ENCODE data around the gene SMG6. TPM values are rescaled to one million over a fixed set of nuclear protein-coding genes. Genes with fewer than 3 reads are reported as not detected.
A peak's percentile ranks its signal among the peaks of the same experiment; 100 is the strongest.

Gene SMG6
- total RNA-seq, 1 donor: 42.7 TPM

GRCh38 chr17:2186937-2187336, 116.6 kb downstream of the SMG6 start:
- DNase-seq (ENCODE audit: insufficient read length, low spot score, missing footprints): no peak
- H3K36me3 ChIP-seq (ENCODE audit: insufficient read depth, low read length): peaks cover 42% of the 10 kb centered on the region
- H4K20me1 ChIP-seq (ENCODE audit: insufficient read depth, low read length): no peaks in the 10 kb centered on the region
- no peak for TF ChIP-seq CTCF (IDR thresholded peaks at IDR 0.05; ENCODE audit: extremely low read depth, low read depth, low read length)
- no peak overlapping the region for H3K4me3 ChIP-seq (ENCODE audit: insufficient read depth, low read length)
- no peak overlapping the region for H3K27ac ChIP-seq (ENCODE audit: low read depth, low read length)
- H3K27me3 ChIP-seq (ENCODE audit: insufficient read depth, low read length): no peaks in the 10 kb centered on the region
- H3K9me3 ChIP-seq (ENCODE audit: low read depth, low read length): no peaks in the 10 kb centered on the region
- H3K4me2 ChIP-seq (ENCODE audit: insufficient read depth, low read length): no peak overlapping the region
- no peak overlapping the region for H2AFZ ChIP-seq (ENCODE audit: low read length)
- no peaks in the 10 kb centered on the region for H3K79me2 ChIP-seq (ENCODE audit: insufficient read depth, low read length)
- H3K4me1 ChIP-seq (ENCODE audit: insufficient read depth, low read length): peaks cover 22% of the 10 kb centered on the region

GRCh38 chr17:2184993-2185931, 118.3 kb downstream of the SMG6 start:
- TF ChIP-seq CTCF (IDR thresholded peaks at IDR 0.05; ENCODE audit: extremely low read depth, low read depth, low read length): no peak

GRCh38 chr17:2183346-2183745, 120.2 kb downstream of the SMG6 start:
- Histone ChIP-seq H3K4me1 (ENCODE audit: insufficient read depth, low read length) (peaks cover 44% of the 10 kb centered on the region), H3K9me3 (ENCODE audit: low read depth, low read length) (no peaks in the 10 kb centered on the region), H3K27me3 (ENCODE audit: insufficient read depth, low read length) (no peaks in the 10 kb centered on the region), H3K36me3 (ENCODE audit: insufficient read depth, low read length) (peaks cover 34% of the 10 kb centered on the region), H4K20me1 (ENCODE audit: insufficient read depth, low read length) (no peaks in the 10 kb centered on the region), H2AFZ (ENCODE audit: low read length) (no peak overlapping the region), H3K79me2 (ENCODE audit: insufficient read depth, low read length) (no peaks in the 10 kb centered on the region), H3K27ac (ENCODE audit: low read depth, low read length) (no peak overlapping the region), H3K4me2 (ENCODE audit: insufficient read depth, low read length) (no peak overlapping the region), H3K4me3 (ENCODE audit: insufficient read depth, low read length) (no peak overlapping the region)
- DNase-seq (ENCODE audit: insufficient read length, low spot score, missing footprints): no peak
- TF ChIP-seq CTCF (IDR thresholded peaks at IDR 0.05; ENCODE audit: extremely low read depth, low read depth, low read length): no peak

More at GRCh38 chr17:2184993-2185931, 118.3 kb downstream of the SMG6 start:
- no peaks in the 10 kb centered on the region for H3K27me3 ChIP-seq (ENCODE audit: insufficient read depth, low read length)
- H3K4me3 ChIP-seq (ENCODE audit: insufficient read depth, low read length): no peak overlapping the region
- peaks cover 36% of the 10 kb centered on the region for H3K36me3 ChIP-seq (ENCODE audit: insufficient read depth, low read length)
- no peak overlapping the region for H3K27ac ChIP-seq (ENCODE audit: low read depth, low read length)
- peaks cover 36% of the 10 kb centered on the region for H3K4me1 ChIP-seq (ENCODE audit: insufficient read depth, low read length)
- DNase-seq (ENCODE audit: insufficient read length, low spot score, missing footprints): no peak
- no peaks in the 10 kb centered on the region for H4K20me1 ChIP-seq (ENCODE audit: insufficient read depth, low read length)
- no peaks in the 10 kb centered on the region for H3K9me3 ChIP-seq (ENCODE audit: low read depth, low read length)
- no peak overlapping the region for H3K4me2 ChIP-seq (ENCODE audit: insufficient read depth, low read length)
- H3K79me2 ChIP-seq (ENCODE audit: insufficient read depth, low read length): no peaks in the 10 kb centered on the region
- H2AFZ ChIP-seq (ENCODE audit: low read length): no peak overlapping the region

GRCh38 chr17:2181897-2182448, 121.6 kb downstream of the SMG6 start:
- peak overlapping the region; percentile 91 for H3K27ac ChIP-seq (ENCODE audit: low read depth, low read length)
- H3K79me2 ChIP-seq (ENCODE audit: insufficient read depth, low read length): no peaks in the 10 kb centered on the region
- no peaks in the 10 kb centered on the region for H3K9me3 ChIP-seq (ENCODE audit: low read depth, low read length)
- peaks cover 58% of the 10 kb centered on the region for H3K4me1 ChIP-seq (ENCODE audit: insufficient read depth, low read length)
- H3K36me3 ChIP-seq (ENCODE audit: insufficient read depth, low read length): peaks cover 21% of the 10 kb centered on the region
- no peak for DNase-seq (ENCODE audit: insufficient read length, low spot score, missing footprints)
- H2AFZ ChIP-seq (ENCODE audit: low read length): peak overlapping the region; percentile 30
- no peaks in the 10 kb centered on the region for H3K27me3 ChIP-seq (ENCODE audit: insufficient read depth, low read length)
- no peak for TF ChIP-seq CTCF (IDR thresholded peaks at IDR 0.05; ENCODE audit: extremely low read depth, low read depth, low read length)
- peak overlapping the region; percentile 3 for H3K4me3 ChIP-seq (ENCODE audit: insufficient read depth, low read length)
- peak overlapping the region; percentile 69 for H3K4me2 ChIP-seq (ENCODE audit: insufficient read depth, low read length)
- no peaks in the 10 kb centered on the region for H4K20me1 ChIP-seq (ENCODE audit: insufficient read depth, low read length)

All from osteoblast (primary cell).